ENCODE data around the gene EXOC4.

The EXOC4 gene

DNA sequence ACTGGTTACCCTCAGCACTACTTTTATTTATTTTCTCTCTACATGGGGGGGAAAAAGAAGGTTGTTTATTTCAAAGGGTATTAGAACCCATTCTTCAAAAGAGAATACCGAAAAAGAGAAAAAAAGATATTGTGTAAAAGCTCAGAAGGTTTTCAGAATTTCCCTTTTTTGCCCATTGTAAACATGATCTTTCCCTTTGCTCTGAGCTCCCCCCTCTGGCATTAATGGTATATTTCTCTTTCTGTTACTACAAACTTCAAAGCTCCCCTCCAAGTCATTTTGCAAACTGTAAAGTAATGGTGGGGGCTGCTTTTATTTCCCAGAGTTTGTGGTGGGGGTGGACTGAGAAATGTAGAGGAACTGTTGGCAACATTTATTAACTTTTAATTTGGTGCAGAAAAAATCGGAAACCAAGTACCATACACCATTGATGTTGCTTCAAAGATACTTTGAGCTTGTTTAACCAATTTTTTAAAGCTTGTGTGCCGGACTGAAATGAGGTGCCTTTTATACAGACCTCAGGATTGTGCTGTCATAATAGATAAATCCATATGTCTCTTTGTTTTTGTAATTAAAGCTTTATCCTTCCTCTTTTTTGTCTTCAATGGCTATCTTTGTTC, 181.5 kb downstream of the EXOC4 start:
- DNase-seq, result no peak

DNA sequence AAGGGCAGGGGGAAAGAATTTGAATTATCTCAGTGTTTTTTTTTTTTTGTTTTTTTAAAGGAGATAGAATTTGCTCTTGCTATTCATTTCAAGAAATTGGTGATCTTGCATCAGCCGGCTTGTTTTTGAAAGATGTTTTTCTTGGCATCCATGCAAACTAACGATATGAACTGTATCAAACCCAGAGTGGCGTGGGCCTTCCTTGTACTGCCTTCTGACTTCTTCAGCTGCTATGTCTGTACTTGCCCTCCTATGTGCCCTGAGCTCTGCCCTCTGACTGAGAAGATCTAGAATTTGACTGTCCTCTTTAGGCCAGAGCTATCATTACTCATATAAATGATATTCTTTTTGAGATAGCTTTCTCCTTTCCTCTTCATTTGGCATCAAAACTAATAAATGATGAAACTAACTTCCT, 183.1 kb downstream of the EXOC4 start:
- no peak for DNase-seq

DNA sequence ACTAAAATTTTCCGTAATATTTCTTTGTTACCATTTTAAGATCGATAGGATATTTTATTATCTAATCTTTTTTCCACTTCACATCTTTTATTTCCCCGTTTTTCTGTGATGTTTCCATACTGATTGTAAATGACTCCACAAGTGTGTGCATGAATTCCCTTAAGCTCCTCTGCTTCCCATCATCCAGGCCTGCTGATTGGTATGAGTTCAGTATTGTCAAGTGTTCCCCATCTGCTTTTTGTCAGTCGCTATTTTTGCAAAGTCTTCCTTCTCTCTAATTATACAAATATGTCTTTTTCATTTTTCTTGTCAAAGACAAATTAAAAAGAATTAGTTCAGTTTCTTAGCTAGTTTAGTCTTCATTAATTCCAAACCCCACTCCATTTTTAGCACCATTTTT, 184.7 kb downstream of the EXOC4 start:
- DNase-seq, result no peak

DNA sequence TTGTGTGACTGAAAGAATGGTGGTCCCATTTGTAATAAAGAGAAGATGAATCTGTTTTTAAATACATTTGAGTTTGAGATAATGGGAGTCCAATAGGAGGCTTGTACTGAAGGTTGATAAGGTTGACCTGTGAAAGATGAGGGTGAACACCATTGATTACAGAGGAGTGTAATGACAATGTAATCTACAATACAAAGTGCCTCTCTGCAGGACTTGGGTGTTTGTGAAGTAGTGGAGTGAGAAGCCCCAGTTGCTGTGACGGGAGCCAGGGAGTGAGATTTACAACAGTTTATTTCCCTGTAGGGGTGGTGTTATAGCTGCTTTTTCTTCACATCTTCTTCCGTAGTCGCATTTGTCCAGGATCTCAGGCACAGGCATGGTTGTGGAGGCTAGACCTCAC, 189.9 kb downstream of the EXOC4 start:
- no peak for DNase-seq

DNA sequence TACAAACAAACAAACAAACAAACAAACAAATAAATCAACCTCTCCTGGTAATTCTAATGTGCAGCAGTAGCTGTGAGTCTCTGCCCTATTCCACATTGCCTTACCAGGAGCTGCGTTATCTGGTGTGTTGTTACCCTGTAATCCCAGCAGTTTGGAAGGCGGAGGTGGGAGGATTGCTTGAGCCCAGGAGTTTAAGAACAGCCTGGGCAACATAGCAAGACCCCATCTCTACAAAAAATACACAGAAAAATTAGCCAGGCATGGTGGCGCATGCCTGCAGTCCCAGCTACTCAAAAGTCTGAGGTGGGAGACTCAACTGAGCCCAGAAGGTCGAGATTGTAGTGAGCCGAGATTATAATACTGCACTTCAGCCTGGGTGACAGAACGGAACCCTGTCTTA, 192.7 kb downstream of the EXOC4 start:
- no peak for DNase-seq

DNA sequence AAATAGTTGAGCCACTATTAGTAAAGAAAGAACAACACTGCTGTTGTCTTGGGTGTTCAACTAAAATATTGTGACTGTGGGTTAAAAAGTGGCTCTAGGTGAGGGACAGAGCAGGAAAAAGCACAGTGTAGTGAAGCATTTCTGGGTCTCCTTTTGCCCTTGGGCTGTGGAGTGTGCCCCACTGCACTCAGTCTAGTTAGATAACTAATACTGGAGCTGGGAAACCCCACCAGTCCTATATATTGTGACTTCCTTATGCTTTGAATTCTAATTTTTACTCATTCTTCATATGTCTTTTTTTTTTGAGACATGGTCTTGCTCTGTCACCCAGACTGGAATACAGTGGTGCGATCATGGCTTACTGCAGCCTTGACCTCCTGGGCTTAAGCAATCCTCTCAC, 195.1 kb downstream of the EXOC4 start:
- no peak for DNase-seq

DNA sequence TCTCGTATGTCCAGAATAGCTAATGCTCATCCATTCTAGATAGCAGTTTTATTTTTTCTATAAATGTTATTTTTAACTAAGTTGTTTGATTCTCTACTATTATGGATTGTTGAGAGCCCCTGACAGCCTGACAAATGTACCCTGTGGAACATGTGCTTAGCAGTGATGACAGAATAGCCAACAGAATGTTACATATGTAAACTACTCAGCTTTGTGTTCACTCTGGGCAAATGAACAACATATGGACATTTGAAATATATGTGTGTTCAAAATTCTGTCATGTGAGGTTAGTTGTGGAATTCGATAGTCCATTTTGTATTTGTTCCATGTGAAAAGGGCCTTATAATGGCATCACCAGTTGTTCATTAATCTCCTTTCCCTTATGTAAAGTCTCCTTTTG, 199.7 kb downstream of the EXOC4 start:
- no peak for DNase-seq

DNA sequence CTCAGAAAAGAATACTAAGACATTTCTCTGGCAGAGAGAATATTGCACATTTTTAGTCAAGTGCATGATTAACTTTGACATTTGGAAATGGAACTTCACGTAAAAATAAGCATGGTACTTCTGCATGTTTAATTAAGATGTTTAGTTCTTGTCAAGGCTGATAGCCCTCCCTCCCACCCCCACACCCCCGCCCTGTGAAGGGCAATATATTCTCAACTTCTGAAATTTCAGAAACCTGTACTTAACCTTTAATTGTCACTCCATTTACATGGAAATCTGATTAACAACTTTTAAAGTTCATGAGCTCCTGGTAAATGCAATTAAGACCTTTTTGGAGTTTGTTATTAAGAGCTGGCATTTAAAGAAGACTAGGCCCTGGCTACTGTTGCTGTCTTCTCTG, 205.8 kb downstream of the EXOC4 start:
- DNase-seq, result no peak

DNA sequence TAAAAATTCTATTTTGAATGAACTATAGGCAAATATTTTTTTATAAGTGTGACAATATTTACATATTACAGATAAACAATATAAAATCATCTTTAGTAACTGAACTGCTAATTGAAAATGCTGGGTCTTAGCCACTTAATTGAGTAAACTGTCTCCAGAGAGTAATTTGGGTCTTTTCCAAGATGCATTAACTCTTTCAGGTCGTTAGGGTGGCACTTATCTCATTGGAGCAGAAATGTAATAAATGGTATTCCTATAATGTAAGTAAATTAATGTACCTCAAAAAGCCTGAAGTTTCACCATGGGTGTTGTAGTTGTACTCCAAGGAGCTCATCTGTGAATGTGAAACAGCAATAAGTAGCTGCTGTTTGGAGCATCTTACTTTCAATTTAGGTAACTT, 208.5 kb downstream of the EXOC4 start:
- DNase-seq, result no peak

DNA sequence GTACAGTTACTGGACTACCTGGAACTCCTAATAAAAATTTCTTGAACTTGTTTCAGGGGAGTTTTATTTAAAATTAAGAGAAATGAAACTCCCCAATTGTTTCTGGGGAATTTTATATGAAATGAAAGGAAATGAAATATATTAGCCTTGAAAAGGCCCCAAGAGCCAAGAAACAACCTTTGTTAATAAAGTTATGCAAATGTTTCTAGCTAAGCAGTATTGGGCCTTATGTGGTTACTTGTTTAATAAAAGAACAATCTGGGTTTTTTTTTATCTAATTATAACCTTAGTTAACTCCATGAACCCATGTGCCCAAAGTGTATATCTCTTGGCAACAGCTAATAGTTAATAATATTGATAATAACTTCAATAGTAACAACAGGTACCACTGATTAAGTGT, 222.8 kb downstream of the EXOC4 start:
- no peak for DNase-seq

DNA sequence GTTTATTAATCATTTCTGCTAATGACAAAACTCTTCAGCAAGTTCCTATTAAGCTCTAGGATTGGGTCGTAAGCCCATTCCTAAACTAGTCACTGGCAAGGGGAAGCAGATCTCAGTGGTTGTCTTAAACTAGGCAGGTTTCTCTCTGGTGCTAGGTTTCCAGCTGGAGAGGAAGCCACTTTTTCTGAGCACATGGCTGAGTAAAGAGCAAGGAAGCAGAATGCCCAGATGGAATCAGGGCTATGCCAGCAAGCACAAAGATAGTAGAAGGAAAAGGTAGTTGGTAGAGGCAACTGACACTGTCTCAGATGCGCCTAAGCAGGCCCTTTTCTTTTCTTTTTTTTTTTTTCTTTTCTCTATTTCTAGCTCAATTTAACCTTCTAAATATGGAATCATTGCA, 224.9 kb downstream of the EXOC4 start:
- DNase-seq, result no peak

DNA sequence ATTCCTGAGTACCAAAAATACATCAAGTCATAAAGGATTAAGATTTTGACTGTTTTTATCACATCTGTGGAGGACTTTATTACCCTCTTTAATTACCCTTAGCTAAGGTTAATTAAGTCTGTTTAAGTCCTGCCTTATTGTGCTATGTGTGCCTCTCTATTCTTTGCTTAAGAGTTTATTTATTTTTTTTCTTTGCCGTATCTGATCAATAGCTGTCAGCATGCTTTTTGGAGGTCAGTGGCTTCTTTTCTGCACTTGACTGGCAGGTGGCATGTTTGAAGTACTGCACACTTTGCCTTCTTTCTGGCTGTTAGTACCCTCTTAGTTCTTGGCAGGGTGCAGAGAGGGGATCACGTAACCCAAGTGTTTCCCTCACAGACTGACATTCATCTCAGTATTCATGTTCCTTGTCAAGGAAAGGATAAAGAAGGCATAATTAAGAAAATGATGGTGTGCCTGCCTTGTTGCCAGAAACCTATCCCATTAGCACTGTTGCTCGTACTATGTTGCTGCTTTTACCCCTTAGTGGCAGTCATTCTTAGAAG, 225.8 kb downstream of the EXOC4 start:
- DNase-seq, result peak; percentile 78 to 85

DNA sequence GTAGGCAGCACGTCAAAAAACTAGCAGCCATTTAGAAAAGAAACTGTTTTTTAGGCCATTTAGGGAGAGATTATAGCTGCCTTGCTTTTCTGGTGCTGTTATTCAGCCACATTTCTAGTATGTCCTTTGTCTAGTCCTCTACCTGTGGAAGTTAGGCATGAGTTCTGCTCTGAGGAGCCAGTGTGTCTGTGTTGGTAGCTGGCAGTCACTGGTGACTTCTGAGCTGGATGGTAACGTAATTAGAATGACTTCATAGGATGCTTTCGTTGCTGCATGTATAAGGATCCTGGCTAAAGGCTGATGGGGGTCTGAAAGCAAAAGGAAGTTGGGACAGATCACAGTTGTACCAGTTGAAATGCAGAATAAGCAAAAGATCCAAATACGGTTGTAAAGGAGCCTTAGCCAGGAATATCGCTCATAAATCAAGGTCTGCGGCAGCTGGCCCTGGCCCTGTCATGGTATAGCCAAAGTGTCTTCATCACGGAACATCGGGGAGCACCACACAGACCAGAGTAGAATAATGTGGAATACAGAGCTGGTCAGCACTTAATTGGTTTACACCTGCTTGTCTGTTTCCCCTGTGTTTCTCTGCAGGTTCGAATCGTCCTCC, 226.7 kb downstream of the EXOC4 start:
- DNase-seq, result no peak

DNA sequence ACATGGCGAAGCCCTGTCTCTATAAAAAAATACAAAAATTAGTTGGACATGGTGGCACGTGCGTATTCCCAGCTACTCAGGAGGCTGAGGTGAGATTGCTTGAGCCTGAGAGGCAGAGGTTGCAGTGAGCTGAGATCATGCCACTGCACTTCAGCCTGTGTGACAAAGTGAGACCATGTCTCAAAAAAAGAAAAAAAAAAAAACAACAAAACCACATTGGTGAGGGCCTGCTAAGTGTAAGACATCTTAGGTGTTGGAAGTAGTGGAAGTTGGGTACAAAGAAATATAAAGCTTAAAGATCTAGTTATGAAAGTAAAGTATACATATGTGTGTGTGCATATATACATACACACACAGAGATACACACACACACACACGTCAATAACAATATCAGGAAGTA, 228.0 kb downstream of the EXOC4 start:
- DNase-seq, result no peak

DNA sequence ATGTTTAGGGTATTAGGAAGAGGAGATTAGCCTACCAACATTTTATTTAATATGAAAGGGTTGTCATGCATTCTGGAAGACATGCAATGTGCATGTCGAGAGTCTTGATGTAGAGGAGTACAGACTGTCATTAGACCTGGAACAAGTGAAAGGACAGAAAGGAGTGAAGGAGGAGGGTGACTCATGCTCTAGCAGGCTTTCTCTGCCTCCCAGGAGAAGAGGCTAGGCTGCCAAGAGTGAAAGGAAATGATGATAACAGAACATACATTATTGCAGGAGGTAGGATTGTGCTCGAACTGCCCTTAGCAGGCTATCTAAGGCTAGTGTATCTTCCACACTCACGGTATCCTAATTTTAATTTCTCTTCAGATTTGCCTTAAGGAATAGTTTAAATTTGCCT, 228.8 kb downstream of the EXOC4 start:
- no peak for DNase-seq

DNA sequence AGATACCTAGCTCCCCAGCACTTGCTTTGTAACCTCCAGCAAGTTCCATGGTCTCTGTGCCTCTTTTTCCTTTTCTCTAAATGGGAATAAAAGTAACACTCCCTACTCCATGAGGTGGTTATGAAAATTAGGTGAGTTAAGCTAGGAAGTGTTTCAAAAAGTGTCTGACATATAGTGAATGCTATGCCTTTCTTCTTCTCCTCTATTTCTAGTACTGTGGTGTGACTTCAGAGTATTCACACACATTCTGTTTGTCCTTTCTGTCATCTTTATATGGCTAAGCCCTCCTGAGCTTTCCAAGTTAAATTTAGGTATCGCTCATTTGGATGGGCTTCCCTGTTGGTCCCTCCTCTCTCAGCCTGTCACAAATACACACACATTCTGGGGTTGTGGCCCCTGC, 229.7 kb downstream of the EXOC4 start:
- no peak for DNase-seq

DNA sequence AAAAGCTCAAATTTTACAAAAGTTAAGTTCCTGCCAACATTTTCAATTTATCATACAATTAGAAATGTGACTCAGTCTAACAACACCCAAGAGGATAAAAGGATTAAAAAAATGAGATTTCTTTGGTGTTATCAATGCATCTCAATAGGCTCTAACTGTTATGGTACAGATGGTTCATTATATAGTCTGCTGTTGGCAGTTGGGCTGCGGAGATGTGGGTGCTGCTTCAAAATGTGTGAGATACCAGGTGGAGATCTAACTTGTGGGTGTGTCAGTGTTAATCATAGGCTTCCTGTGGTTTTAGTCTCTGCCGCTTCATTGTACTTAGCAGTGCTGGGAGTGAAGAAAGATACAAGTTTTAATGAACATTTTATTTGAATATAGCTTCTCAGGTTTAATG, 231.2 kb downstream of the EXOC4 start:
- DNase-seq, result no peak

DNA sequence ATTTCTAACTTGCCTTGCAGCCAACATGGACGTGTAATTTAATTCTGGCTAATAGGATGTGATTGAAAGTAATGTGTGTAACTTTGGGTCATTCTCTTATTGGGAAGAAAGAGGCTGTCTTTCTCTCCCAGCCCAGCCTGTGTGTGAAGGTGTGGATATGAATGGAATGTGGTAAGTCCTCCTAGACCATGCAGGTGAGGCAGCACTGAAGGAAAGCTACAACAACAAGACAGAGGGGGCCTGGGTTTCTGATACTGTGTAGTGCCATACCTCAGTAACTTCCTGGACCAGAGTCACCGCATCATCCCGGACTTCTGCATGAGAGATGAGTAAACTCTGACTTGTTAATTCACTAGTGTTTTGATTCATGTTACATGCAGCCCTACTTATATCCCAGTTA, 237.0 kb downstream of the EXOC4 start:
- DNase-seq, result no peak

DNA sequence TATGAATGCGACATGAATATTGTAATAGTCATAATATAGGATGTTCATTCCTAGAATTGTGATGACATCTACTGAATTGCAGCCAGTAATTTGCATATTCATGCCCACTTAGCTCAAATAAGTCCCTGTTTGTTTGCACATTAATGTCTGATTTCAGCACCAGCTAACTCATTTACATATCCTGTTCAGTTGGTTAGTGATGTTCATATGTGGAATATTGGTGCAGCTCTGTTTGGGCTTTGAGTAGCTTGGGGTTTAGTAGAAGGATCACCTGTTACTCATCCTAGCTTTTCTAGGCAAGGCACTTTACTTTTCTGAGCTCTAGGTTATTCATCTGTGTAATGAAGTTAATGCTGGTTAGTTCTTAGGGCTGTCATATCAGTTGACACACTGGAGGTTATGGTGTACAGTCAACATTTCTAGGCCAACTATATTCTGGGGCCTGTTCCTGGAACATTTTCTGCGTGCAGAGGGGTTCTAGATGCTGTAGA, 238.4 kb downstream of the EXOC4 start:
- no peak for DNase-seq

DNA sequence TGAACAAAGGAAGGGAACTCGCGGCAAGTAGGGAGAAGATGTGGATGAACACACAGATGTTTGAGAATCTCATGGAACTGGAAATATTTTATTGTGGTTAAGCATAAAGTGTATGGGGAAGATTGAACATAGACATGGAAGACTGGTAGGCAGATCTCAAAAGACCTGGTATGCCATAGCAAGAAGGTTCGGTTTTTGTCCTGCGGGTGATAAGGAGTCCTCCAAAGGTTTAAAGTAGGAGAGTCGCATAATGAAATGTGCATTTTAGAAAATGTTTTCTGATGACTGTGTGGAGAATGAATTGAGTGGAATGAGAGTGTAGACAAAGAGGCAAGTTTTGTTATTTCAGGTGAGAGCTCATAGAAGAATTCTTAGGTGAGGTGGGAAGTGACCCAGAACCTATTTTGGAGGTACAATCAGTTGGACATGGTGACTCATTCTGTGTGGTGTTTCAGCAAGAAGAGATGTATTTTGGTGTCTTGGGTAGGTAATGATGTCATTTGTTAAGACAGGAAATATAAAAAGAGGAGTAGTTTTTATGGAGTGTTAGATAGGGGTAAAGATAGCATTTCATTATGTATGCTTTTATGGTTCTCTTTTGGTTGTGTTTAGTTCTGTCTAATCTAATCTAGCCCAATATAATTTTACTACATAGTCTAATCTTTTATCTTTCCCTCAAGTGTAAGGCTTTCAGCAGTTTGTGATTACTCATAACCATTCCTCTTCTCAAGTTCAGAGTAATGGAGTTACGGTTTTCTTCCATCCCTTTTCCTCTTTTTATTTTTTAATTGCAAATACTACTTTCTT, 239.2 kb downstream of the EXOC4 start:
- DNase-seq, result no peak

DNA sequence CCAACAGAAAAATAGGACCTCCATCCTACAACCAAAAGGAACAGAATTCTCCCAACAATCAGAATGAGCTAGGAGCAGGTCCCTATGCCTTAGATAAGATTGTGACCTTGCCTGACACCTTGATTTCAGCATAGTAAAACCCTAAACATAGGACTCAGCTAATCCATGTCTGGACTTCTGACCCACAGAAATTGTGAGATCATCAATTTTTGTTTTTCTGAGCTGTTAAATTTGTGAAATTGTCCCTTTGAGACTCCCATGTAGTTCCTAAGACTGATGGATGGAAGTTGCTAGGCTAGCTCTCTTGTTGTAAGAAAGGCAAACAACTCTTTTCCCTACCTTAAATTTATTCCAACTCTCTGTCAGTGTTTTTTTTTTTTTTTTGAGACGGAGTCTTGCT, 244.2 kb downstream of the EXOC4 start:
- no peak for DNase-seq

DNA sequence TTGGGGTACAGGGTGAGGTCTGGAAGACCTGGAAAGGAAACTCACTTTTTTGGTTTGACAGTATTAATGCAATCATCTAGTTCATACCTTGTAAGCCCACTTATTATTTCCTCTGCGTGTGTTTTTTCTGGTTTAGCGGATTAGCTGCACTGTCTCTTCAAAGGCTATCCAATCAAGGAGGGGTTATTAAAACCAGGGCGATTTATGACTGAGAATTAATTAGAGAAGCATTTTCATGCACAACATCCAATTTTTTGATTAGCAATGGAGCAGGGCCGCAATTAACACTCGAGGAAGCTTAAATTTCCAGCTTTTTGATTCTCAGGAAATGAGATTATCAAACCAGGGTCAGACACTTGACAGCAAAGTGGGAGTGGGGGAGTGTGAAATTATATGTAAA, 248.9 kb downstream of the EXOC4 start:
- DNase-seq, result no peak

DNA sequence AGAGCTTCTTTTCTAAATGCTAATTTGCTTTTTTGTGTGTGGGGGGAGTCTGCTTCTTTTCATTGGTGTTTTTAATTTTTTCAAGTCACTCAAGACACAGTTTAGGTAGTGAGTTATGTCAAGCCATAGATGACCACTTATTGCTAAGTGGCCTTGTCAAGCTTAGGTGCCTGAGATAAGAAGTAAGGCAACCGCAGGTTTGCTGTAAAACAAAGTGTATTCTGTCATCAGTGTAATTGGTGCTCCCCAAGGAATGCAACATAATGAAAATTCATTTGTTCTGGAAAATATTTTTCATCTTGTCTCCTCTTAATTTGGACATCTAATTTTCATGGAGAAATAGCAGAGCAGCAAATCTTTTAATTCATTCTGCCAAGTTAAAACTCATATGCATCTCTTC, 249.6 kb downstream of the EXOC4 start:
- DNase-seq, result no peak

DNA sequence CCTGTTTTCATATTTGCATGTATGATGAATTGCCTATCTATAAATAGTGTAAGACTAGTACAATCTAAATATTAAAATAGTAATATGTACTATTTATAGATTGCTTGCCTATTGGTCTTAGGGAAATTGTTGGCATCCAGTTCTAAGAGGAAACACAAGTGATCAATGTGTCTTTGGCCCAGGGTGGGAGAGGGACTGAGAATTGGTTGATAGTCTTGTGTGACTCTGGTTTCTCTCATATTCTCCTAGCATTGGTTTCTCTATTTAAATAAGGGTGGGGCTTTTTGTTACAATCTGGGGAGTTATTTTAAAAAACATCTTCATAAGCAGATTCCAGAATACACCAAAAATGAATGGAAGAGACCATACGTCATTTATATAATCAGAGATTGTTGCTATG, 250.1 kb downstream of the EXOC4 start:
- no peak for DNase-seq
